Adrenal gland (tissue), 12 donors: Measurements from ENCODE around the gene WHRN. TPM values are rescaled to one million over a fixed set of nuclear protein-coding genes. Genes with fewer than 3 reads are reported as not detected.

ENCODE experiments used
- DNase-seq, 7 donors: peaks; one replicate each; pipeline ENCODE4 v3.0.0-alpha.2; 2019 to 2020
- H3K27ac ChIP-seq, 5 donors: fragments of 200-600 bp; sonication (generic) in 4 of 5; 1 replicate in 3 of 5; 2 replicates in 2 of 5; pipeline versions ENCODE4 v1.5.1 to v1.8.0; 2016 to 2020; ENCODE audit warnings: mild to moderate bottlenecking in 1 of 5
- H3K27me3 ChIP-seq: fragments of 200-600 bp; 2 replicates; pipeline ENCODE4 v1.8.0; 2021
- H3K36me3 ChIP-seq, 2 donors: fragments of 200-600 bp; replicated peaks in 1 of 2; 1 replicate in 1 of 2; 2 replicates in 1 of 2; pipeline versions ENCODE4 v1.5.1 to v1.8.0; 2018 to 2022
- H3K4me1 ChIP-seq, 2 donors: fragments of 200-600 bp; replicated peaks in 1 of 2; 1 replicate in 1 of 2; 2 replicates in 1 of 2; pipeline versions ENCODE4 v1.5.1 to v1.8.0; 2018 to 2021
- H3K4me3 ChIP-seq, 4 donors: fragments of 200-600 bp; sonication (generic) in 3 of 4; one replicate each; pipeline ENCODE4 v1.5.1; 2016 to 2018
- H3K9me3 ChIP-seq, 3 donors: fragments of 200-600 bp; sonication (generic) in 1 of 3; replicated peaks in 1 of 3; 1 replicate in 2 of 3; 2 replicates in 1 of 3; pipeline versions ENCODE4 v1.5.1 to v1.8.0; 2016 to 2021
- POLR2A ChIP-seq, 2 donors: fragments of 450-650 bp; IDR thresholded peaks; one replicate each; pipeline ENCODE4 v1.6.1; 2017; ENCODE audit warnings: antibody characterized with exemption in 2 of 2, mild to moderate bottlenecking in 2 of 2, moderate library complexity in 1 of 2
- WGBS, 4 donors: extraction: QIAGEN DNeasy Blood & Tissue Kit in 2 of 4; methylation state at CpG; one replicate each; pipeline versions ENCODE4 v1.1.5 to v1.1.7; 2013 to 2017; 5-methylcytosine and 5-hydroxymethylcytosine counted together
- intact Hi-C, 2 donors: fragments of 100-400 bp; cut with DNase I; formaldehyde crosslinking; loops; one replicate each; pipeline versions ENCODE4 v1.14.1 to v1.15.0; 2022 to 2023
- polyA plus RNA-seq, 3 donors: library from polyadenylated mRNA; stranded (reverse); fragments of 200-250 nt in 2 of 3; fragments of 350-450 nt in 1 of 3; fragmentation: Illumina TruSeq in 1 of 3; extraction: RNeasy Lipid Tissue Mini Kit (QIAGEN cat#74804) in 1 of 3; gene quantifications; one replicate each; pipeline ENCODE4 v1.2.3, GENCODE V29; 2013 to 2014
- total RNA-seq, 9 donors: library from RNA; depleted of rRNA in 4 of 9; stranded (reverse); fragments of >200 nt in 4 of 9; fragments of 120-200 nt in 1 of 9; fragmentation: NEBNext Ultra II Directional in 1 of 9; extraction: Animal tissue kit (Norgen Biotek cat#: 25700) in 1 of 9; gene quantifications; one replicate each; pipeline versions ENCODE4 v1.1.0 to v1.2.4, GENCODE V29; 2013 to 2023
- TF ChIP-seq, protein P1 (sequence below), 6 experiments: fragments of 450-650 bp in 4 of 6; fragments of 200-600 bp in 2 of 6; sonication (generic) in 1 of 6; IDR thresholded peaks; 1 replicate in 5 of 6; 2 replicates in 1 of 6; pipeline versions ENCODE4 v1.5.1 to v1.8.0; 2016 to 2021; ENCODE audit warnings: antibody characterized with exemption in 6 of 6, mild to moderate bottlenecking in 2 of 6, moderate library complexity in 1 of 6
- donor health status: healthy with polysubstance abuse.
- donor health status: Bipolar disorder and iron deficiency.
- donor health status: DM: yes; HTN: yes; CAD: no.
- donor health status: DM: no; HTN: no; CAD: no.
- donor health status: DM: no; HTN: no; CAD: no.
- donor health status: DM: yes; HTN: yes; CAD: no.

WHRN gene
- total and polyA plus RNA-seq, 12 donors, result 33.4 to 359 (median 96.4) TPM

DNA sequence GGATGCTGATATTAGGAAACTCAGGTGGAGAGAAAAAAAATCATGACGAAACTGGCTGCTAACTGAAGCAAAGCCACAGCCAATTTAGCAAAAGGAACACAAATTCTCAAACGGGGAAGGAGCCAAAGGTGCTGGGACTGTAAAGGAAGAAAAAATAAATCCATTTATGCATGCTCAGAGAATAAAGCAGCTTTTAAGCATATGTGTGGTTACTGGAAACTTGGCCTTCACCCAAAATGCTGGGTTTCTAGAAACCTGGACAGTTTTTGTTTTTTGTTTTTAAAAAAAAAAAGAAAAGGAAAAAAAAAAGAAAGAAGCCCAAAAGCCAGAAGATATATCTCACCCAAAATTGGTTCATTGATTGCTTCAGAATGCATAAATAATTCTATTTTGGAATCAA lies 8.0 kb downstream of the WHRN start:
- Histone ChIP-seq H3K4me3 (no peak overlapping the region), H3K36me3 (no peaks in the 10 kb centered on the region), H3K27me3 (no peaks in the 10 kb centered on the region), H3K27ac (peak overlapping the region in 3 of 5 donors; percentile 33 to 81 (median 46)), H3K9me3 (no peaks in the 10 kb centered on the region), H3K4me1 (peaks cover 14 to 87% of the 10 kb centered on the region in 2 donors)
- TF ChIP-seq, protein P1, sequence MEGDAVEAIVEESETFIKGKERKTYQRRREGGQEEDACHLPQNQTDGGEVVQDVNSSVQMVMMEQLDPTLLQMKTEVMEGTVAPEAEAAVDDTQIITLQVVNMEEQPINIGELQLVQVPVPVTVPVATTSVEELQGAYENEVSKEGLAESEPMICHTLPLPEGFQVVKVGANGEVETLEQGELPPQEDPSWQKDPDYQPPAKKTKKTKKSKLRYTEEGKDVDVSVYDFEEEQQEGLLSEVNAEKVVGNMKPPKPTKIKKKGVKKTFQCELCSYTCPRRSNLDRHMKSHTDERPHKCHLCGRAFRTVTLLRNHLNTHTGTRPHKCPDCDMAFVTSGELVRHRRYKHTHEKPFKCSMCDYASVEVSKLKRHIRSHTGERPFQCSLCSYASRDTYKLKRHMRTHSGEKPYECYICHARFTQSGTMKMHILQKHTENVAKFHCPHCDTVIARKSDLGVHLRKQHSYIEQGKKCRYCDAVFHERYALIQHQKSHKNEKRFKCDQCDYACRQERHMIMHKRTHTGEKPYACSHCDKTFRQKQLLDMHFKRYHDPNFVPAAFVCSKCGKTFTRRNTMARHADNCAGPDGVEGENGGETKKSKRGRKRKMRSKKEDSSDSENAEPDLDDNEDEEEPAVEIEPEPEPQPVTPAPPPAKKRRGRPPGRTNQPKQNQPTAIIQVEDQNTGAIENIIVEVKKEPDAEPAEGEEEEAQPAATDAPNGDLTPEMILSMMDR (IDR thresholded peaks at IDR 0.05), result no peak
- TF ChIP-seq POLR2A (IDR thresholded peaks at IDR 0.05), result no peak
- no peak for DNase-seq
- WGBS, 4 donors, result 34 to 53% (median 49%) methylated on average over 2 of the region's 2 CpGs
- intact Hi-C loops, result no loop called here

DNA sequence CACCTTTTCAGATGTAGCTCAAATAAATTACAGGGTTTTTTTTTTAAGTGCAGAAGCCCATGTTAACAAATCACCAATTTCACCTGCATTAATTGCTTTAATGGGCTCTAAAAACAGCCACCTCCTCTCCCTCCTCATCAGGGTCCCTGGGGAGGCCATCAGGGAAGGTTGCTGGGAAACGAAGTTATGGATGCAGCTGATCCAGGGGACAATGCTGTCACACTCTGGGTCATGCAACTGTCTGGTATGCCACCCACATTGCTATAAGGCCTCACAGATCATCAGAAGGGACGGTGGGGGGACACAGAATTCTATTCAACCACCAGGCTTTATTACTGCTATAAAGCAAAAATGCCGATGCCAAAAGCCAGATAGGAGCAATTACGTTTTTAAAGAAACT lies 9.3 kb downstream of the WHRN start:
- 65 to 74% (median 70%) methylated on average over 4 of the region's 4 CpGs for WGBS, 4 donors
- DNase-seq, result no peak
- Histone ChIP-seq H3K4me1 (peaks cover 6 to 87% of the 10 kb centered on the region in 2 donors), H3K4me3 (no peak overlapping the region), H3K27ac (peak overlapping the region in 3 of 5 donors; percentile 6 to 81 (median 24)), H3K9me3 (no peaks in the 10 kb centered on the region), H3K36me3 (no peaks in the 10 kb centered on the region), H3K27me3 (no peaks in the 10 kb centered on the region)
- TF ChIP-seq, protein P1 (IDR thresholded peaks at IDR 0.05), result no peak
- TF ChIP-seq POLR2A (IDR thresholded peaks at IDR 0.05), result no peak
- intact Hi-C loops, result no loop called here

DNA sequence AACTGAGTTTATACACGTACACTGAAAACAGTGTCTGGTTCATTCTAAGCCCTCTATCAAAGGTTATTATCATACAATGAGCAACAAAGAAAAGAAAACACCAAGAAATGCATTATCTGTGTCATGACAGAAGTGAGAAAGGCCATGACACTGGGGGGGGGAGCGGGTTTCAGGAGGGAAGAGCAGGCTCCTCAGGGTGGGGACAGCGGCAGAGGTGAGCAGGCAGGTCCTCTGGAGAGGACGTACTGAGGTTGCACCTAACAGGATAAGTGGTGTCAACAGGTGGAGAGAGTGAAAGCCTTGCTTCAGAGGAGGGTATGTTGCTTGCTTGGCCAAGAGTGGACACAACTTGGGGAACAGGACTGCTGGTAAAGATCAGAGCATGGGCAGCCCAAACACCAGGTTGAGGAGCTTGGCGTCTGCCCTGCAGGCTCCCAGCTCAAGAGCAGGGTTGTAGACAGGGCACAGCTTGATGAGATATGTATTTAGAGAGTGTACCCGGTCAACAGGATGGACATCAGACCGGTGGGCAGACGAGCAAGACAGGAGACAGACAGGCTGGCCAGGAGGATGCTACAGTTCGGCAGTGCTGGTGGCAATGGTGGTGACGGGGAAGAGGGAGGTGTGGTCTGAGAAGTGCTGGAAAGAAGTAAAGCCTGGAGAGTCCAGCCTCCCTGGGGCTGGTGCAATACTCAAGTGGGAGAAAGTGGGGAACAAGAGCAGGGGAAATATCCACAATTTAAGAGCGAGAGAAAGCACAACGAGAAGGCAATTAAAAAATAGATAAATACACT lies 10.3 kb downstream of the WHRN start:
- H3K9me3 ChIP-seq, result no peaks in the 10 kb centered on the region
- peaks cover 0 to 81% of the 10 kb centered on the region in 2 donors for H3K4me1 ChIP-seq
- no peaks in the 10 kb centered on the region for H3K27me3 ChIP-seq
- intact Hi-C loops, result loop anchor here in 1 of 2 donors (5.0 kb wide), 1 partner anchor 157 kb away; no protein-coding TSS in a partner anchor
- WGBS, 4 donors, result 53 to 61% (median 57%) methylated on average over 12 of the region's 12 CpGs
- H3K27ac ChIP-seq, result peak overlapping the region in 3 of 5 donors; percentile 79 to 89 (median 81)
- TF ChIP-seq POLR2A (IDR thresholded peaks at IDR 0.05), result no peak
- TF ChIP-seq, protein P1 (IDR thresholded peaks at IDR 0.05), result no peak
- no peaks in the 10 kb centered on the region for H3K36me3 ChIP-seq
- DNase-seq, result no peak
- no peak overlapping the region for H3K4me3 ChIP-seq

DNA sequence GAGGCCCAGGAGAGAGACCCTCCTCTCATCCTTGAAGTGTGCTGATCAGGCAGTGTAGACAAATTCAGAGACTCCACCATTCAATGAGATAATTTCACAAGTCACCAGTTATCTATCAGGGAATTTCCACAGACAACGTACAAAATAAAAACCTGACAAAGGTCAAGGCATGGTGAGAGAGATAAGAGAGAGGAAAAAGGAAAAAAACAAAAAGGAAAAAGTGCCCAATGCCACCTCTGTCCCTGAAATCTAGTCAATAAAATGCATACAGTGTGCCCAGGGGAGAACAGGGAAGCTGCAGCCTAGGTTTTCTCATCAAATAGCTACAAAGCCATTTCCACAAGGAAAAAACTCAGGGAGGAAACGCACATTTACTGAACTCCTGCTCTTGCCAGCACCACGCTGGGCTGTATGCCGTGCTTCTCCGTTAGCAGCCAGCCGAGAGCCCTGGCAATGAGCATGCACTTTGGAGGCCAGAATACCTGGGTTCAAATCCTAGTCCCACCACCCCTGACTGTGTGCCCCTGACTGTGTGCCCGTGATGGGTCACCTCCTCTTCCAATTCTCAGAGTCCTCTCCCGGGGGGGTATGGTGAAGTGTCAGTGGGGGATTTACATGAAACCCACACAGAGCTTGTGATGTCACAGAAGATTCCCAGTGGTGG lies 11.6 kb downstream of the WHRN start:
- WGBS, 4 donors, result 24 to 54% (median 37%) methylated on average over 6 to 8 of the region's 8 CpGs
- Histone ChIP-seq H3K36me3 (no peaks in the 10 kb centered on the region), H3K27me3 (no peaks in the 10 kb centered on the region), H3K4me1 (peaks cover 0 to 69% of the 10 kb centered on the region in 2 donors), H3K9me3 (no peaks in the 10 kb centered on the region), H3K27ac (peak overlapping the region; percentile 23 to 89 (median 79)), H3K4me3 (no peak overlapping the region)
- TF ChIP-seq, protein P1 (IDR thresholded peaks at IDR 0.05), result no peak
- TF ChIP-seq POLR2A (IDR thresholded peaks at IDR 0.05), result peak in 1 of 2 donors; percentile 46
- peak in 2 of 7 donors; percentile 41 to 42 for DNase-seq
- intact Hi-C loops, result loop anchor here in 1 of 2 donors (5.0 kb wide), 1 partner anchor 159 kb away; no protein-coding TSS in a partner anchor
